SKM-1 (cell line): ENCODE results near the gene GNPAT.
"Not testable (repeated sequence)": the region's sequence is repeated elsewhere in the genome, so short reads cannot be mapped to it uniquely, and the experiment has no call there.

Source experiments
- DNase-seq: peaks from one replicate; lab custom pipeline; 2025; ENCODE audit not compliant: unreplicated experiment; lab: John Stamatoyannopoulos, UW

Gene GNPAT

DNA sequence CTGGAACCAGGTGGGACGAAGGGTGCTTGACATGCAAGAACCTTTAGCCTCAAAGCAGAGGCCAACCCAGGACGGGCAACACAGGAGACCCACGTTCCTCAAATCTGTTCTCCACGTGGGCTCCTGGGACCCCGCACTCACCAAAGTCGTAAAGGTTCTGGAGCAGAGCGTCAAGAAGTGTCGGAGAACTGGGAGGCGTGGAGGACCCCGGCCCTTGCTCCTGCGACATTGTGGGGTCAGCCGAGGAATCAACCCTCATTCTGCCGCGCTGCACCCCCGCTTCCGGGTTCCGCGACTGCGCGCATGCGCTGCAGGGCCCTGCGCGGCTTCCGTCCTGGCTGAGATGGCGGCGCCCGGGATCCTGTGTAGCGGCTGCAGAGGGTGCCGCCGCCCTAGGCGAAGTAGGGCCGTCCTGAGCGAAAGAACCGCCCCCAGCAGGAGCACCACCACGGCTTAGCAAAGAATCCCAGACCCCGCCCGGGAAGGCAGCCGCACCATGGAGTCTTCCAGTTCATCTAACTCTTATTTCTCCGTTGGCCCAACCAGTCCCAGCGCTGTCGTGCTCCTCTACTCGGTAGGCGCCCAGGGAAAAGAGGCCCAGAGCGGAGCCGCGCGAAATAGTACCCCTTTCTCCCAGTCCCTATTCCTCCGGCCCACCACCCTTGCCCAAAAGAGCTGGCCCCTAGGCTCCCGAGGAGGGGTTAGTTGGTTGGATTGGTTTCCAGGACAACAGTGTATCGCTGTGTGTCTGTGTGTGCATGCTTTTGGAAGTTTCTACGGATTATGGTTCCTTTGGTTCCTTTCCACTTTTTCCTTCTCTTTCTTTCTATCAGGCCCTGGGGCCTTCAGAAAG lies at the start of gene GNPAT:
TSS of gene GNPAT (plus strand) at position 330 of the 853 bp plus-strand sequence. CDS start at position 497, 167 bp downstream.
- DNase-seq = peak; percentile 78

GRCh38 chr1:231192620-231193163 lies 48.3 kb upstream of the GNPAT start:
- no peak for DNase-seq

DNA sequence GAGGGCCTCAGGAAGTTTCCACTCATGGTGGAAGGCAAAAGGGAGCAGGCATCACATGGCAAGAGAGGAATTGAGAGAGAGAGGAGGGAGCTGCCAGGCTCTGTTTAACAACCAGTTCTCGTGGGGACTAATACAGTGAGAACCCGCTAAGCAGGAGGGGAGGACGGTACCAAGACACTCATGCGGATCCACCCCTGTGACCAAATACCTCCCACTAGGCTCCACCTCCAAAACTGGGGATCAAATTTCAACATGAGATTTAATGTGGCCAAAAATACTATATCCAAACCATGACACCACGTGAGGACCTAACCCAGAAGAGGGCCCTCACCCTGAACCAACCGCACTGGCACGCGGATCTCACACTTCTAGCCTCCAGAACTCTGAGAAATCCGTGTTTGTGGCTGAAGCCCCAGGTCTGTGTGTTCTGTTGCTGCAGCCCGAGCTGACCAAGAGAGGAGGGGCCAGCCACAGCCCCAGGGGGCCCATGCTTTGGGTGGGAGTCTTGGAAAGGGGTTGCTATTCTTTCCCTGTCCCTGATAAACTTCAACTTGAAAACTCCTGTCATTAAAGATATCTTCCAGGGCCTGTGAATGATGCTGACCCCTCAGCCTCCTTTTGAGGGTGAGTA lies 47.2 kb upstream of the GNPAT start:
- DNase-seq = no peak

DNA sequence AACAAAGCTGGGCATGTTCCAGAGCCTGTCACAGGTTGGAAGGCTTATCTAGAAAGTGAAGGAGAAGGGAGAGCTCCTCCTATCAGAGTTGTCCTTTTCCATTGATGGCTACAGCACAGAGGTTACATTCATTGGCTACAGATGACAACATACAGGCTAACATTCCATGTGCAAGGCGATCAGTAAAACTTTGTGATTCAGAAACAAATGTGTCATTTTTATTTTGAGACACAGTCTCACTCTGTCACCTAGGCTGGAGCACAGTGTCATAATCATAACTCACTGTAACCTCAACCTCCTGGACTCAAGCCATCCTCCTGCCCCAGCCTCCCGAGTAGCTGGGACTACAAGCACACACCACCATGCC lies 46.6 kb upstream of the GNPAT start:
- no peak for DNase-seq

- DNase-seq = no peak
Measured at GRCh38 chr1:231194843-231195516, 46.0 kb upstream of the GNPAT start.

DNA sequence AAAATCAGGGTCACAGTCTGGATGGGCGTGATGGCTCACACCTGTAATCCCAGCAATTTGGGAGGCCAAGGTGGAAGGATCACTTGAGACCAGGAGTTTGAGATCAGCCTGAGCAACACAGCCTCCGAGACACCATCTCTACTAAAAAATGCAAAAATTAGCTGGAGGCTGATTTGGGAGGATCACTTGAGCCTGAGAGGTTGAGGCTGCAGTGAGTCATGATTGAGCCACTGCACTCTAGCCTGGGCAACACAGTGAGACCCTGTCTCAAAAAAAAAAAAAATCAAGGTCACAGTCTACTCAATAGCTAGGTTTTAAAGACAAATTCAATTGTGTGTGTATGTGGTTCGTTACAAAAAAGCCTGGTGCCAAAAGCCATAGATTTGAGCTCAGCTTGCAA lies 44.7 kb upstream of the GNPAT start:
- no peak for DNase-seq

- no peak for DNase-seq
Measured at GRCh38 chr1:231196728-231197127, 44.3 kb upstream of the GNPAT start.

DNA sequence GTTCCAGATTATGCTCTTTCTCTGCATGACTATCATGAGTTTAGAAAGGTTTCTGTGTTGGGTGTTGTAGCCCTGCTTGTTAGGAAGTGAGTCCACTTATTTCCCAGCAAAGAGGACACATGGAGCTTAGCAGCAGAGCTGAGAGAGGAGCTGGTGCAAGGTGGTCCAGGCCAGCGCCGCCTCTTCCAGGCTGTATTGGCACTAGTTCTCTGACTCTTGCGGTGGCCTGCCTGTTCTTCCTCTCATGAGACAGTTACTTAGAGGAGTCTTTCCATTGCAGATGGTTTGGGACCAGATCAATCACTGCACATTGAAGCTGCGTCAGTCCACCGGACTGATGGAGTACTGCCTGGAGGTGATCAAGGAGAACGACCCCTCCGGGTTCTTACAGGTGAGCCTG lies 41.1 kb upstream of the GNPAT start:
- DNase-seq = no peak

DNA sequence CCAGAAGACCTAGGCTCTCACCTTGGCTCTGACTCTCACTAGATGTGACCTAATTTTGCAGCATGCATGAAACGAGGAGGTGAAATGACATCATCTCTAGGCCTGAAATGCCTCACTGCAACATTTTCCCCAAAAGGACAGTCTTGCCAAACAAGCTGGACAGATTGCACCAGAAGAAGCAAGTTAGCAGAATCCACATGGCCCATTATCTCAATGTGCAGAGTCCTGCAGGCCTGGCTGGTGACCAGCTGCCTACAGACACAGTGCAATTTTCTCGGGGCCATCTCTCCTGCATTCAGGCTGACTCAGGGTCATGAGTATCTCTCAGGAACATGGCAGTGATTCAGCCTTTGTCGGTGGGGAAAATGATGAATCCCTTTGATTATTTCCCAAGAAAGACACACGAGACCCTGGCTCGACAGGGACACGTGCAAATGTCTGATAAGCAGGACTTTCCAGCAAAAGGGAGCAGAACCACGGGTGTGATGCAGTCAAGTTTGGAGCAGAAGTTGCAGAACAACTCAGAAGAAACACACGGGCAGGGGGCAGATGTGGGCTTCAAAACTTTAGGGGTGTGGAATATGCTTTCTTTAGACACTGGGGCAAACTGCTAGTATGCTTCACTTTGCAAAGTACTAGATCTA lies 40.5 kb upstream of the GNPAT start:
- DNase-seq = peak; percentile 83

DNA sequence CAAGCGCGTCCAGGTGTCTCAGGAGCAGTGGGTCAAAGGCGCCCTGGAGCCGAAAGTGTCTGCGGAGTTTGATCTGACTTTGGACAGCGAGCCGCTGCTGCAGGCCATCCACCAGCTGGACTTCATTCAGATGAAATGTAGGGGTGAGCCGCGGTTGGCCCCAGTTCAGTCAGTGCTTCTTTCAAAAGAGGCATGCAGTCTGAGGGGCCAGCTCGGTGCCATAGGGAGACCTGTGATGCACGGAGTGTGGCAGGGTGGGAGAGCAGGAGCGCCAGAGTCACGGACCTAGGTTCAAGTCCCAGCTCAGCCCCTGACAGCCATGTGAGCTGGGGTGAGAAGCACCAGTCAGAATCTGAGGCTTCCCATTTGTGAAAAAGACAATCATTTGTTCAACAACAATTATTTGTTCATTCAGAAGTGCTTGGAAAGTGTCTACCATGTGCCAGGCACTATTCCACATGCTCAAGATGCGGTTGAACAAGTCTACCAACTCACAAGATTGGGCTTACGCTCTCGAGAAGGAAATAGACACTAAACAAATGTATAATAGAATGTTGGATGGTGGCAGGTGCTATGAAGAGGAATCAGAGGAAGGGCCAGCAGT lies 39.5 kb upstream of the GNPAT start:
- DNase-seq = no peak

GRCh38 chr1:231201979-231202633 lies 38.9 kb upstream of the GNPAT start:
- DNase-seq = peak; percentile 96

DNA sequence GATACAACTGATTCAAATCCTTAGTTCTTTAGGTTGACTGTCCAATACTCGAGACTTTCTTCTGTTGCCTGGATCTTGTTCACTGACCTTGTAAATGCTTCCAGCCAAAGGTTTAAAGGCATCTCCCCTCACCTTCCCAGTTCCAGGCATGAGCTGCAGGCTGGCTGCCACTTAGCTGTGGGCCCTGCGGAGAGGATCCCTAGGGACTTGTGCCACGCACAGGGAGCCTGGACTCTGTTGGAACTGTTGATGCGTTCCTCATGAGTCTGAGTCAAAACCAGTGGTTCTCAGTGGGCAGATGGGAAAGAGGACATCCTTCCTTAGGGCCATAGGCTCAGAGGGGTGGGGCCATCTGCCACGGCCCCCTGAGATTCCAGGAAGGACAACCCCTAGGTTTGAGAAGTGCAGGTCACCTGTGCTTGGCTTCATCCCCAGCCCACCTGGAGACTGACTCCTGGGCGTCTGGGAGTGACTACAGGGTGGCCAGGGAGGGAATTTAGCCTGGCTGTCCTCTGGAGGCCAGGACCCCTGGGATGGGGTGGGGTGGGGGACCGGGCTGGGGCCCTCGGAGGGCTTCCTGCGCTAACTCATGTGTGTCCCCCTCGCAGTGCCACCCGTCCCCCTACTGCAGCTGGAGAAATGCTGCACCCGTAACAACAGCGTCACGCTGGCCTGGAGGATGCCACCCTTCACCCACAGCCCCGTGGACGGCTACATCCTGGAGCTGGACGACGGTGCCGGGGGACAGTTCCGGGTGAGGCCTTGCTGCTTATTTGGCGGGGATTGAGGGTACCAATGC lies 37.6 kb upstream of the GNPAT start:
- no peak for DNase-seq

GRCh38 chr1:231206856-231207255 lies 34.2 kb upstream of the GNPAT start:
- DNase-seq = no peak

DNA sequence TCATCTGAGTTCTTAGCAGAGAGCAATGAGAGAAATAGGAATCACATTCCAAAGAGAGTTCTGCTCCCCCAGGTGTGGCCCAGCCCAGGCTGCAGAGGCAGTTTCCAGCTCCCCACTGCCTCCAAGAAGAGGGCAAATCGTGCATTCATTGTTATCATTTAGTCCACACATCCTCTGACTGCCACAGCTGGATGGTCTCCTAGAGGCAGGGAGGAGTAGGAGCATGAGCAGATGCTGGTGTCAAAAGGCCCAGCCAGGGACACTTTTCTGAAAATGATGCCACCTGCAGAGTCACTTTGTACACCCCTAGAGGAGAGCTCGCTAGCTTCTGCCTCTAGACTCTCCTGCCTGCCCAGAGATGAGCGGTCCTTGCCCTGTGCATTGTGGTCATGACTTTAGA lies 33.6 kb upstream of the GNPAT start:
- DNase-seq = no peak

DNA sequence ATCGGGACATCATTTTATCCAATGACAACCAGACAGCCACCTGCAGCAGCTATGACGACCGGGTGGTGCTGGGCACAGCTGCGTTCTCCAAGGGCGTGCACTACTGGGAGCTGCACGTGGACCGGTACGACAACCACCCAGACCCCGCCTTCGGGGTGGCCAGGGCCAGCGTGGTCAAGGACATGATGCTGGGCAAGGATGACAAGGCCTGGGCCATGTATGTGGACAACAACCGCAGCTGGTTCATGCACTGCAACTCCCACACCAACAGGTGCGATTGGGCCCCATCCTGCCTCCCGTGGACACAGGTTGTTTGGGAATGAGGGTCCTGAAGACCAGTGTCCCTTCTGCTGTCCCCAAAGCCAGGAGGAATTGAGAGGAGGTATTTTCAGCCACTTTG lies 32.0 kb upstream of the GNPAT start:
- no peak for DNase-seq

- DNase-seq = no peak
Measured at GRCh38 chr1:231209531-231209930, 31.5 kb upstream of the GNPAT start.

- no peak for DNase-seq
Measured at GRCh38 chr1:231210126-231210525, 30.9 kb upstream of the GNPAT start.

- DNase-seq = peak; percentile 67
Measured at GRCh38 chr1:231211005-231211857, 29.8 kb upstream of the GNPAT start.

GRCh38 chr1:231212301-231212700 lies 28.7 kb upstream of the GNPAT start:
- DNase-seq = not testable (repeated sequence)
